ENCODE results near the gene COL10A1. TPM values are rescaled to one million over a fixed set of nuclear protein-coding genes. Genes with fewer than 3 reads are reported as not detected.

COL10A1 gene
- total RNA-seq, 4 donors from 2014 or later: not detected

- Histone ChIP-seq H3K36me3 (no peaks in the 10 kb centered on the region), H3K4me1 (no peaks in the 10 kb centered on the region), H3K9me3 (no peaks in the 10 kb centered on the region), H3K27ac (no peak overlapping the region), H3K27me3 (no peaks in the 10 kb centered on the region), H3K4me3 (no peak overlapping the region)
- no peak for DNase-seq (ENCODE audit: low spot score in 2 of 2)
- no peak for TF ChIP-seq POLR2AphosphoS5 (IDR thresholded peaks at IDR 0.05)
- TF ChIP-seq CTCF (IDR thresholded peaks at IDR 0.05): no peak
- TF ChIP-seq EP300 (IDR thresholded peaks at IDR 0.05): no peak
- no peak for TF ChIP-seq POLR2A (IDR thresholded peaks at IDR 0.05)
- WGBS: 54% methylated on average over 4 of the region's 4 CpGs
Measured at GRCh38 chr6:116087437-116088027, 38.4 kb downstream of the COL10A1 start.

DNA sequence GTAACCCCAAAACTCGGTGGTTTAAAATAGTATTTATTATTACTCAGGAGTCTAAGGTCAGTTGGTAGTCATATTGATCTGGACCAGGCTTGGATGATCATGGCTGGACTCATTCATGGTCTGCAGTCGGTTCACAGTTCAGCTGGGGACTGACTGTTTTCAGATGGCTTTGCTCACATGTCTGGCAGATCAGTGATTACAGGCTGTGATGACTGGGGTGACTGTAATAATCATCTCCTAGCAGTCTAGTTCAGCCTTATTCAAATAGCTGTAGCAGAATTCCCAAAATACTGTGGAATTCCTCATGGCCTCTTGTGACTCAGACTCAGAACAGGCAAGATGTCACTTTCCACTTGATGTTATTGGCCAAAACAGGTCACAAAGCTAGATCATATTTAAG lies 41.6 kb downstream of the COL10A1 start:
- WGBS: 89% methylated on average over 2 of the region's 2 CpGs
- H3K4me1 ChIP-seq: no peaks in the 10 kb centered on the region
- no peaks in the 10 kb centered on the region for H3K36me3 ChIP-seq
- TF ChIP-seq POLR2A (IDR thresholded peaks at IDR 0.05) (no peak), CTCF (IDR thresholded peaks at IDR 0.05) (no peak), EP300 (IDR thresholded peaks at IDR 0.05) (no peak), POLR2AphosphoS5 (IDR thresholded peaks at IDR 0.05) (no peak)
- H3K9me3 ChIP-seq: no peaks in the 10 kb centered on the region
- H3K27ac ChIP-seq: no peak overlapping the region
- no peak for DNase-seq (ENCODE audit: low spot score in 2 of 2)
- H3K27me3 ChIP-seq: no peaks in the 10 kb centered on the region
- H3K4me3 ChIP-seq: no peak overlapping the region

DNA sequence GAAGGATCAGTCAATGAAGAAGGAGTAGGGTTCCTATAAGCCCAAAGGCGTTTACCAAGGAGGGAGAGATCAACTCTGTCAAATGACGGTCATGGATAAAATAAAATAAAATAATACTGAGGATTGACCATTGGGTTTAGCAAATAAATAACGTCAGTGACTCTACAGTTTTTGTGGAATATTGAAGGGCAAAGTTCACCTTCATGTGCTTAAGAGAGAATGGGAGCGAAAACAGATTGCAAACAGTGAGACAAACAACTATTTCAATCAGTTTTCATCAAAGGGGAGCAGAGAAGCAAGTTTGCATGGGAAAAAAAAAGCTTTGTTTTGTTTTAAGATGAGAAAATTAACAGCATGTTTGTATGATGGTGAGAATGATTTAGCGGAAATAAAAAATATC lies 42.9 kb downstream of the COL10A1 start:
- TF ChIP-seq POLR2A (IDR thresholded peaks at IDR 0.05): no peak
- TF ChIP-seq EP300 (IDR thresholded peaks at IDR 0.05): no peak
- no peak for TF ChIP-seq CTCF (IDR thresholded peaks at IDR 0.05)
- no peak for TF ChIP-seq POLR2AphosphoS5 (IDR thresholded peaks at IDR 0.05)
- Histone ChIP-seq H3K27me3 (no peaks in the 10 kb centered on the region), H3K27ac (no peak overlapping the region), H3K9me3 (no peaks in the 10 kb centered on the region), H3K36me3 (no peaks in the 10 kb centered on the region), H3K4me1 (no peaks in the 10 kb centered on the region), H3K4me3 (no peak overlapping the region)
- WGBS: 92% methylated on average over 5 of the region's 5 CpGs
- no peak for DNase-seq (ENCODE audit: low spot score in 2 of 2)

DNA sequence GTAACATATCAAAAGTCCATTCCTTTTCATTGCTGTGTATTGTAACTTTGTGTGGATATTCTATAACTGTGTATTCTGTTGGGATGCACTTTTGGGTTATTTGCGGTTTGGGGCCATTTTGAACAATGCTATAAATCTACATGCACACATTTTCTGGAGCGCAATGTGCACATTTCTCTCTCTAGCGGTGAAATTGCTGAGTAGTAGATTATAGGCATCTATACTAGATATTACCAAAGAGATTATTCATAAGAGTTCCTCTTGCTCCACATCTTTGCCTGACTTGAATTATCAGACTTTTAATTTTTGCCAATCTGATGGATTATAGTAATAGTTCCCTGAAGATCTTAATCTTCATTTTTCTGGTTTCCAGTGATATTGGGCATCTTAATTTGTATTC lies 47.0 kb downstream of the COL10A1 start:
- no peak for DNase-seq (ENCODE audit: low spot score in 2 of 2)
- no peaks in the 10 kb centered on the region for H3K27me3 ChIP-seq
- TF ChIP-seq POLR2AphosphoS5 (IDR thresholded peaks at IDR 0.05): no peak
- TF ChIP-seq EP300 (IDR thresholded peaks at IDR 0.05): no peak
- no peak for TF ChIP-seq CTCF (IDR thresholded peaks at IDR 0.05)
- TF ChIP-seq POLR2A (IDR thresholded peaks at IDR 0.05): no peak
- WGBS: 95% methylated on average over 3 of the region's 3 CpGs
- H3K4me3 ChIP-seq: no peak overlapping the region
- H3K4me1 ChIP-seq: no peaks in the 10 kb centered on the region
- no peak overlapping the region for H3K27ac ChIP-seq
- no peaks in the 10 kb centered on the region for H3K36me3 ChIP-seq
- no peaks in the 10 kb centered on the region for H3K9me3 ChIP-seq

DNA sequence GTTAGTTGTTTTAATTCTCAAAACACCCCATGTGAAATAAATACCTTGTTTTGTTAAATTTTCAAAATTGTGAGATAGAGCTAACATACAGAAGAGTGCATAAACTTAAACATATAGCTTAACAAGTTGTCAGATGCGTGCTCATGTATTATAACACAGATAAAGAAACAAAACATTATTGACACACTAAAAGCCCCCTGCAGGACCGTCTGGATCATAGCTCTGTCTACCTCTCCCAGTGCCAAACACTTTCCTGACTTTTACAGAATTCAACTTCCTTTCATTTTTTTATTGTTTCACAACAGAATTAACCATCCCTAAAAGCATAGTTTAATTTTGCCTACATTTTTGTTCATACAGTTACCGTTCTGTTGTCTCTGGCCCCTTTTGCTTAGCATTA lies 47.4 kb downstream of the COL10A1 start:
- no peaks in the 10 kb centered on the region for H3K27me3 ChIP-seq
- H3K27ac ChIP-seq: no peak overlapping the region
- H3K9me3 ChIP-seq: no peaks in the 10 kb centered on the region
- DNase-seq (ENCODE audit: low spot score in 2 of 2): no peak
- H3K36me3 ChIP-seq: no peaks in the 10 kb centered on the region
- TF ChIP-seq POLR2A (IDR thresholded peaks at IDR 0.05) (no peak), CTCF (IDR thresholded peaks at IDR 0.05) (no peak), POLR2AphosphoS5 (IDR thresholded peaks at IDR 0.05) (no peak), EP300 (IDR thresholded peaks at IDR 0.05) (no peak)
- no peak overlapping the region for H3K4me3 ChIP-seq
- 72% methylated on average over 3 of the region's 3 CpGs for WGBS
- no peaks in the 10 kb centered on the region for H3K4me1 ChIP-seq

Data from suprapubic skin (tissue), 4 donors.